ENCODE results near the gene EIF2AK3. TPM values are rescaled to one million over a fixed set of nuclear protein-coding genes. Genes with fewer than 3 reads are reported as not detected.
"Not testable (repeated sequence)": the region's sequence is repeated elsewhere in the genome, so short reads cannot be mapped to it uniquely, and the experiment has no call there.

Gene EIF2AK3
- total RNA-seq, 6 experiments from 2014 or later = 7.0 to 19.1 (median 11.1) TPM

- Histone ChIP-seq H3K27ac (no peak overlapping the region), H3K4me3 (no peak overlapping the region), H3K9me3 (no peaks in the 10 kb centered on the region), H3K27me3 (no peaks in the 10 kb centered on the region), H3K4me1 (peaks cover 0 to 15% (median 3%) of the 10 kb centered on the region in 4 donors), H3K36me3 (no peaks in the 10 kb centered on the region)
- no peak for ATAC-seq
- WGBS (ENCODE audit: insufficient coverage, low coverage, low lambda C conversion rate, missing lambda C conversion rate) = 85% methylated on average over 4 of the region's 4 CpGs
- no peak for DNase-seq
- TF ChIP-seq CTCF (IDR thresholded peaks at IDR 0.05) (no peak), POLR2A (IDR thresholded peaks at IDR 0.05) (no peak)
- intact Hi-C loops (cut with DNase I) = no loop called here
These were observed 2.8 kb downstream of the EIF2AK3 start for GRCh38 chr2:88624477-88624876.

- H3K4me3 ChIP-seq; H3K27ac ChIP-seq; DNase-seq; H3K9me3 ChIP-seq; H3K27me3 ChIP-seq; intact Hi-C loops (cut with DNase I); H3K36me3 ChIP-seq; ATAC-seq: not testable (repeated sequence)
- WGBS (ENCODE audit: insufficient coverage, low coverage, low lambda C conversion rate, missing lambda C conversion rate) = 88% methylated on average over 11 of the region's 11 CpGs
- H3K4me1 ChIP-seq = peaks cover 0 to 15% (median 3%) of the 10 kb centered on the region in 4 donors
These were observed 3.3 kb downstream of the EIF2AK3 start for GRCh38 chr2:88623831-88624465.

- Histone ChIP-seq H3K4me3 (no peak overlapping the region), H3K27me3 (no peaks in the 10 kb centered on the region), H3K4me1 (peaks cover 0 to 15% (median 3%) of the 10 kb centered on the region in 4 donors), H3K9me3 (no peaks in the 10 kb centered on the region), H3K27ac (no peak overlapping the region), H3K36me3 (no peaks in the 10 kb centered on the region)
- TF ChIP-seq POLR2A (IDR thresholded peaks at IDR 0.05) = no peak
- TF ChIP-seq CTCF (IDR thresholded peaks at IDR 0.05) = no peak
- WGBS (ENCODE audit: insufficient coverage, low coverage, low lambda C conversion rate, missing lambda C conversion rate) = 91% methylated on average over 1 of the region's 1 CpG
- intact Hi-C loops (cut with DNase I) = no loop called here
- no peak for DNase-seq
- ATAC-seq = no peak
These were observed 5.0 kb downstream of the EIF2AK3 start for GRCh38 chr2:88622307-88622706.

GRCh38 chr2:88621432-88621831 lies 5.8 kb downstream of the EIF2AK3 start:
- no peak for TF ChIP-seq POLR2A (IDR thresholded peaks at IDR 0.05)
- no peak for TF ChIP-seq CTCF (IDR thresholded peaks at IDR 0.05)
- Histone ChIP-seq H3K4me1 (peaks cover 0 to 15% (median 3%) of the 10 kb centered on the region in 4 donors), H3K4me3 (no peak overlapping the region), H3K36me3 (no peaks in the 10 kb centered on the region), H3K9me3 (no peaks in the 10 kb centered on the region), H3K27me3 (no peaks in the 10 kb centered on the region), H3K27ac (no peak overlapping the region)
- DNase-seq (no peak), ATAC-seq (no peak)
- 88% methylated on average over 3 of the region's 3 CpGs for WGBS (ENCODE audit: insufficient coverage, low coverage, low lambda C conversion rate, missing lambda C conversion rate)
- intact Hi-C loops (cut with DNase I) = no loop called here

- Histone ChIP-seq H3K27ac (no peak overlapping the region), H3K9me3 (no peaks in the 10 kb centered on the region), H3K36me3 (no peaks in the 10 kb centered on the region), H3K27me3 (no peaks in the 10 kb centered on the region), H3K4me3 (no peak overlapping the region), H3K4me1 (peaks cover 0 to 6% (median 1%) of the 10 kb centered on the region in 4 donors)
- intact Hi-C loops (cut with DNase I) = no loop called here
- peak in 1 of 4 donors; percentile 55 for ATAC-seq
- 40% methylated on average over 1 of the region's 1 CpG for WGBS (ENCODE audit: insufficient coverage, low coverage, low lambda C conversion rate, missing lambda C conversion rate)
- TF ChIP-seq CTCF (IDR thresholded peaks at IDR 0.05) (no peak), POLR2A (IDR thresholded peaks at IDR 0.05) (no peak)
- no peak for DNase-seq
These were observed 7.2 kb downstream of the EIF2AK3 start for GRCh38 chr2:88620015-88620414.
